Endothelial cell (in vitro differentiated cells): Measurements from ENCODE around the gene P2RY13. TPM values are rescaled to one million over a fixed set of nuclear protein-coding genes. Genes with fewer than 3 reads are reported as not detected.

ENCODE experiments used
- DNase-seq: peaks from one replicate; pipeline ENCODE4 v3.0.0; 2021; ENCODE audit warnings: low spot score
- H3K27ac Mint-ChIP-seq: one replicate; pipeline ENCODE4 v1.8.0; 2021; ENCODE audit warnings: mixed read lengths, inconsistent platforms; ENCODE audit not compliant: unreplicated experiment
- H3K27me3 Mint-ChIP-seq: one replicate; pipeline ENCODE4 v1.8.0; 2021; ENCODE audit warnings: mild to moderate bottlenecking, moderate library complexity, mixed read lengths, inconsistent platforms; ENCODE audit not compliant: unreplicated experiment
- H3K36me3 Mint-ChIP-seq: one replicate; pipeline ENCODE4 v1.8.0; 2021; ENCODE audit warnings: mild to moderate bottlenecking, low read depth, mixed read lengths, inconsistent platforms; ENCODE audit not compliant: unreplicated experiment
- H3K4me1 Mint-ChIP-seq: one replicate; pipeline ENCODE4 v1.8.0; 2021; ENCODE audit warnings: mild to moderate bottlenecking, mixed read lengths, inconsistent platforms; ENCODE audit not compliant: unreplicated experiment
- H3K4me3 Mint-ChIP-seq: one replicate; pipeline ENCODE4 v1.8.0; 2021; ENCODE audit warnings: mild to moderate bottlenecking, mixed read lengths, inconsistent platforms; ENCODE audit not compliant: unreplicated experiment
- H3K9me3 Mint-ChIP-seq: one replicate; pipeline ENCODE4 v1.8.0; 2021; ENCODE audit warnings: mixed read lengths, inconsistent platforms; ENCODE audit not compliant: unreplicated experiment
- total RNA-seq: library from RNA; stranded (reverse); fragmentation: NEBNext Ultra II Directional; extraction: Animal tissue kit (Norgen Biotek cat#: 25700); gene quantifications from one replicate; pipeline ENCODE4 v1.2.1, GENCODE V29; 2021; ENCODE audit not compliant: unreplicated experiment
- TF ChIP-seq, protein P1 (sequence below): fragments of 200-600 bp; sonication (generic); IDR thresholded peaks from one replicate; pipeline ENCODE4 v1.5.0; 2021; ENCODE audit warnings: antibody characterized with exemption; ENCODE audit not compliant: unreplicated experiment

The P2RY13 gene
- total RNA-seq, 1 donor from 2014 or later: not detected

DNA sequence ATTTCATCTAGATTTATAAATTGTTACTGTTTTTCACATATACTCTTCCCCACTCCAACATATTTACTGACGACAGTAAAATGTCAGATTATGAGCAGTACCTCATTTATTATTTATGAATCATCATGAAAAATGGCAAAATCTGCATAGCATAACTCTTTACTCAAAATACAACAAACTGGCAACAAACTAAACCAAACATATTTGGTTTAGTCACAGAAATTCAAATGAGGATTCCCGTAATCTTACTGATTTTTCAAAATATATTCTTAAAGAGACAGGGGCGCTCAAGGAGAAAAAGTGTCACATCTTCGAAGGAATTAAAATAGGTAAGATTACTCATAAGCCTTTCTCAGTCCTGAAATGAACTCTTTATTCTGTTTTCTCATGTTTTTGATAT lies 9.7 kb downstream of the P2RY13 start:
- H3K27ac Mint-ChIP-seq: no peak overlapping the region
- TF ChIP-seq, protein P1, sequence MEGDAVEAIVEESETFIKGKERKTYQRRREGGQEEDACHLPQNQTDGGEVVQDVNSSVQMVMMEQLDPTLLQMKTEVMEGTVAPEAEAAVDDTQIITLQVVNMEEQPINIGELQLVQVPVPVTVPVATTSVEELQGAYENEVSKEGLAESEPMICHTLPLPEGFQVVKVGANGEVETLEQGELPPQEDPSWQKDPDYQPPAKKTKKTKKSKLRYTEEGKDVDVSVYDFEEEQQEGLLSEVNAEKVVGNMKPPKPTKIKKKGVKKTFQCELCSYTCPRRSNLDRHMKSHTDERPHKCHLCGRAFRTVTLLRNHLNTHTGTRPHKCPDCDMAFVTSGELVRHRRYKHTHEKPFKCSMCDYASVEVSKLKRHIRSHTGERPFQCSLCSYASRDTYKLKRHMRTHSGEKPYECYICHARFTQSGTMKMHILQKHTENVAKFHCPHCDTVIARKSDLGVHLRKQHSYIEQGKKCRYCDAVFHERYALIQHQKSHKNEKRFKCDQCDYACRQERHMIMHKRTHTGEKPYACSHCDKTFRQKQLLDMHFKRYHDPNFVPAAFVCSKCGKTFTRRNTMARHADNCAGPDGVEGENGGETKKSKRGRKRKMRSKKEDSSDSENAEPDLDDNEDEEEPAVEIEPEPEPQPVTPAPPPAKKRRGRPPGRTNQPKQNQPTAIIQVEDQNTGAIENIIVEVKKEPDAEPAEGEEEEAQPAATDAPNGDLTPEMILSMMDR: no peak
- no peak for DNase-seq
- H3K9me3 Mint-ChIP-seq: no peaks in the 10 kb centered on the region
- H3K27me3 Mint-ChIP-seq: peaks cover 1% of the 10 kb centered on the region
- no peak overlapping the region for H3K4me3 Mint-ChIP-seq
- H3K36me3 Mint-ChIP-seq: no peaks in the 10 kb centered on the region
- H3K4me1 Mint-ChIP-seq: peaks cover 5% of the 10 kb centered on the region

DNA sequence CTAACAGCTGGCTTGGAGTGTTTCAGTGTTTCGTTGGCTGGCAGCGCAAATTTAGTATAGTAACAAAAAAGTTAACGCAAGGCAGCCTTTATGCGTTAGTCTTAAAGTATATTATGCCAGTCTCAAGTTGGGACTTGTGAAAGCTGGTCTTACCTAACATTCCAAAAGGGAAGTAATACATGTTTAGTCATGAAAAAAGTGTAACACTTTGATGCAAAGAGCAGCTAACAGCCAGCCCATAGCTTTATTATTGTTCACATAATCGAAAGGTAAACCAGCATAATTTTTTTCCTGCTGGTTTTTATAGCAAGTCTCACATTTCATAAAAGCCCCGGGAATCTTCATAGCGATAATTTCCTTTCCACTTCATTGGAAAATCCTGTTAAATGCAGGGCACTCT lies 10.4 kb downstream of the P2RY13 start:
- H3K27ac Mint-ChIP-seq: no peak overlapping the region

DNA sequence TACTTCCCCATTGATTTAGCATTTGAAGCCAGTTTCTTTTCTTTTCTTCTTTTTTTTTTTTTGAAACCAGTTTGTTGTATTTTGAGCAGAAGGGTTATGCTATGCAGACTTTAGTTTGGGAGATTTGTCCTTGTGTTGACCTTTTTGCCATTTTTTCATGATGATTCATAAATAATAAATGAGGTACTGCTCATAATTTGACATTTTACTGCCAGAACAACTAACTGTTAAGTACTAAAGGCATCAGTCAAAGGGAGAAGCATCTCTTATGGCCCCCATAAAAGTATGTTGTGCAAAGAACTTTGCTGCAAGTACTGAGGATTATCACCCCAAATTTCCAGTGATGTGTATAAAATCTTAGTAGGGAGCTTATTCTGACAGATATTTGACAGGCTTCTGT lies 11.0 kb downstream of the P2RY13 start:
- H3K9me3 Mint-ChIP-seq: no peaks in the 10 kb centered on the region
- H3K4me3 Mint-ChIP-seq: no peak overlapping the region
- no peak overlapping the region for H3K27ac Mint-ChIP-seq
- peaks cover 1% of the 10 kb centered on the region for H3K27me3 Mint-ChIP-seq
- H3K36me3 Mint-ChIP-seq: no peaks in the 10 kb centered on the region
- H3K4me1 Mint-ChIP-seq: peaks cover 5% of the 10 kb centered on the region
- no peak for DNase-seq
- TF ChIP-seq, protein P1: no peak

More for the DNA sequence above, 10.4 kb downstream of the P2RY13 start:
- TF ChIP-seq, protein P1: no peak
- Mint-ChIP-seq H3K27me3 (peaks cover 1% of the 10 kb centered on the region), H3K4me3 (no peak overlapping the region), H3K36me3 (no peaks in the 10 kb centered on the region), H3K9me3 (no peaks in the 10 kb centered on the region), H3K4me1 (peaks cover 5% of the 10 kb centered on the region)
- DNase-seq: no peak

DNA sequence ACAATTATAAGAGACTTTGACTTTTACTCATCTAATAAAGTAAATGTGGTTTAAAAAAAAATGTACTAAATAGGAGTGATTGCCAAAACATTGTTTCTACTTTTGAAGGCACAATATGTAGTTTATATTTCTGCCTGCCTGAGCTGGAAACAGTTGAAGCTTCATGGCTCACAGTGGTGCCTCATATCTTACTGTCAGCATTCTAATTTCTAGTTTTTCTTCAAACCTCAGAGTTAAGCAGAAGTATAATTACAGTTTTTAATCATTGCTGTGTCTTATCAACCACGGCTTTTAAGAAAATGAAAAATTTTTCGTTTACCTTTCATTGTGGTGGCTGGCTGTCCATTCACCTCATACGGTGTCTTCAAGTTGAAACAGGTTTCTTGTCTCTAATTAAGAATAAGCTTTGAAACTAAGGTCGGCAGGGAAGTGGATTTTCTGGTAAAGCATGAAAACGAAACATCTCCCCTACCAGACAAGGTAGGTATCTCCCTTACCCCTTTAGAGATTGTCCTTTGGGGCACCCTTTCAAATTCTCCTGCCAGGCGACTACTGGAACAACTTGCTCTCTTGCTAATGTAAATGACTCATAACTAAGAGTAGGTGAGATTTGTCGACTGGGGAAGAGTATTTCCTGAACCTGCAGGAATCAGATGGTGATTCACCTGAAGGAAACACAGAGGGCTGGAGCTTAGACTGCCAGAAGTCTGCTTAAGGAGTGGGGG lies 12.9 kb downstream of the P2RY13 start, which contains the start of gene GPR87:
Gene GPR87, minus strand, starts transcription at position 554 of the 725 bp plus-strand sequence. CDS start 16,720 bp downstream, outside the sequence.
- TF ChIP-seq, protein P1: no peak
- Mint-ChIP-seq H3K36me3 (no peaks in the 10 kb centered on the region), H3K9me3 (no peaks in the 10 kb centered on the region), H3K27me3 (peaks cover 1% of the 10 kb centered on the region), H3K4me1 (peaks cover 5% of the 10 kb centered on the region), H3K27ac (peak within 1 kb of the TSS; percentile 52), H3K4me3 (no peak within 1 kb of the TSS)
- no peak for DNase-seq

DNA sequence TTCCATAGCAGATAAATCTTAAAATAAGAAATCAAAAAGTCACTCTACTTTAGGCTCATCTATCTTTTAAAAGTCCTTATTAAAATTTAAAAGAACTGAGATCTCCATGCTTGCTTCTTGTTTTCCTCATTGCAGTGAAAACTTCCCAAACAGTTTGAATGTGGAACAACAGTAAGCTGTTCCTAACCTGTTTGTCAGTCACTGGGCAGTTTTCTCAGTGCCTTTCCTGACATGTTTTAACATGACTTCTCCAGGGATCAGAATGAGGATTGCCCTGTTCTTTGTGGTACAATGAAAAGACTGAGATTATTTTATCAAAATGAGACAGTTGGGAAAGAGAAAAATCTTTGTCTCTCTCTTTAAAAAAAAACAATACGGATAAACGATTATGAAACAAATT lies 13.5 kb downstream of the P2RY13 start:
- Mint-ChIP-seq H3K27ac (no peak overlapping the region), H3K36me3 (no peaks in the 10 kb centered on the region), H3K4me1 (peaks cover 5% of the 10 kb centered on the region), H3K9me3 (no peaks in the 10 kb centered on the region), H3K4me3 (no peak overlapping the region), H3K27me3 (peaks cover 1% of the 10 kb centered on the region)
- TF ChIP-seq, protein P1: no peak
- no peak for DNase-seq
